Measurements from ENCODE around the gene TSPAN32.
A peak's percentile ranks its signal among the peaks of the same experiment; 100 is the strongest.
"Not testable (repeated sequence)": the region's sequence is repeated elsewhere in the genome, so short reads cannot be mapped to it uniquely, and the experiment has no call there.

The TSPAN32 gene

DNA sequence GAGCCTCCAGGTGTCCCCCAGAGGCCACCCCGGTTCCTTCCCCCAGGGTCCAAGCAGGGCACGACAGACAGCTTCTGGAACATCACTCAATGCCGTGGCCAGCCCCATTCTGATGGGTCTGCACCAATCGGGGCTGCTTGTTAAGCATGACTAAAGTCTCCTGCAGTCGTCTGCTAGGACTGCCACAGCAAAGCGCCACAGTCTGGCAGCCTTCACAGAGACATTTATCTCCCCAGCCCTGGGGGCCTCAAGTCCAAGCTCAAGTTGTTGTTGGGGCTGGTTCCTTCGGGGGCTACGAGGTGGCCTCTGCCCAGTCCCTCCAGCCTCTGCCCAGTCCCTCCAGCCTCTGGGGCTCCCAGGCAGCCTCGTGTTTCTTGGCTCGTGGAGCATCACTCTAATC lies 61.3 kb downstream of the TSPAN32 start:
- no peak for DNase-seq

DNA sequence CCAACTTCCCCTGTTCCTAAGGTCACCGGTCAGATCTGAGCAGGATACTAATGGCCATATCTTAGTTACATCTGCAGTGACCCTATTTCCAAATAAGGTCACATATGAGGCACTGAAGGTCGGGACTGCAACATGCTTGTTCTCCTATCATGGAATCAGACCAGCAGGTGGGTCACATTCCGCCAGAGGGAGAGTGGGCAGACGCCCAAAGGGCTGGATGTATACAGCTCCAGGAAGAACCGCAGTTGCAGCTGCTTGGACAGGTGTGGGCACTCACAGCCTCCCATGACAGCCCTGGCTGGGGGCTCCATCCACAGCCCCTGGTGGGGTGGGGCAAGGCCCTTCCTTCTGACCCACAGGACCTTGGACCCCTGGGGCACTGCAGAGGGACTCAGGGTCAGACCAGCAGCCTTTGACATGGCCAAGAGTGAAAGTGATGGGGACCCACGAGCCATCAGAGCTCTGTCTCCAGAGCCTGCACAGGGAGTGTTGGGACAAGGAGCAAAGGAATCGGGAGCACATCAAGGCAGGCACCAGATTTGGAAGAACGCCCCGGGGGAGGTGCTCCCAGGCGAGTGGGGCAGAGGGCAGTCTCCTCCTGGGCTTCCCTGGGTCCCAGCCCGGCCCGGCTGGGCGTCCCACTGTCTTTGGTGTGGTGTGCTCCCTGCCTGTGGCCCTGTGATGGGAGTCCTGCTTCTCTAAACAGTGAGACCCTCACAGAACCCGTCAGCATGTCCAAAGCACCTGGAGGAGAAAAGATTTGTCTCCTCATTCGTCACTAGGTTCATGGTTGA lies 62.0 kb downstream of the TSPAN32 start:
- DNase-seq: no peak

DNA sequence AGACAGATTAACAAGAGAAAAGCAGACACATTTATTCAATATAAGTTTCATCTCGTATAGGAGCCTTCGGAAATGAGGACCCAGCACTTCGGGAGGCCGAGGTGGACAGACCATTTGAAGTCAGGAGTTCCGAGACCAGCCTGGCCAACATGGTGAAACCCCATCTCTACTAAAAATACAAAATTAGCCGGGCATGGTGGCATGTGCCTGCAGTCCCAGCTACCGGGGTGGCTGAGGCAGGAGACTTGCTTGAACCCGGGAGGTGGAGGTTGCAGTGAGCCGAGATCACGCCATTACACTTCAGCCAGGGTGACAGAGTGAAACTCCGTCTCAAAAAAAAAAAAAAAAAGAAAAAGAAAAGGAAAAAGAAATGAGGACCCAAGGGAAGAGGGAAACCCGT lies 62.6 kb downstream of the TSPAN32 start:
- not testable (repeated sequence) for DNase-seq

DNA sequence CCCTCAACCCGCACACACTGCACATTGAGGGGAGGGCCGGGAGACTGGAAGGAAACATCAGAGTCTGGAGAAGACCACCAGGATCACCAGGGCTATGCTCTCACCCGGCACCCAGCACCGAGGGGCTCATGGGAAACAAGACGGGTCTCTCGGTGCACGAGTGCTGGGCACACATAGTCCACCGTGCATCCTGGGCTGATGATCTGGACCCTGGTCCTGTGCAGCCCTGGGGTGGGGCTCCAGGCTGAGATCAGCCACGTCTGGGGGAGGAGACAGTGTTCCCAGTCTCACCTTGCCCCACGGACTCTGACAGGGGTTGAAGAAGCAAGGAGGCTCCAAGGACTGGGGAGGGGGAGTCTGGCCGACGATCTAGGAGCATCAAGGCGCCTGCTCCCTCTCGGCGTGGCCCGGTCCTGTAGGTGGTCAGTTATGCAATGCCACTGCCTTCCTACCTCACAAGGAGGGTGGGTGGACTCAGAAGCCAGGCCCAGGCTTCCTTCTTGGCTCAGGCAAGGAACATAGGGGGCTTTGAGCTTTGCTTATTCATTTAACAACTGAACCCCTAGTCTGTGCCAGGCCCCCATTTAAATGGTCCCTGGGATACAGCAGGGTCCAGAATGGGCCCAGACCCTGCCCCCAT lies 63.9 kb downstream of the TSPAN32 start:
- DNase-seq: peak in 1 of 51 donors; percentile 55

DNA sequence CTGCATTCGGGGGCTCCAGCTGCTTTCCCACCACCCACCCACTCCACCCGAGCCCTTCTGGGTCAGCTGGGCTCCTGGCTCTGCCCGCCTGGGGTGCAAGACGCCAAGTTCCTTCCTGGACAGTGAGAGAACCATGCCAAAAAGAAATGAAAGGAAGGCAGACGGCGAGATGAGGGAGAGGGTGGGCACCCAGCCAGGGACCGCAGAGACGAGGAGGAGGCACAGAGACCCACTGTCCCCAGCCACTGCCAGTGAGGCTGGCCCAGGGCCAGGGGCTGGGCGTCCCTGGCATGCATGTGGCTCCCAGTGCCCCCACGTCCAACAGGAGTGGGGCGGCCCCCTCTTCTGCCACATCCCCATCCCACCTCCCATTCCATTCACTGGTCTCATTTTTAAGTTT lies 64.5 kb downstream of the TSPAN32 start:
- DNase-seq: peak in 39 of 51 donors; percentile 25 to 83 (median 64)

DNA sequence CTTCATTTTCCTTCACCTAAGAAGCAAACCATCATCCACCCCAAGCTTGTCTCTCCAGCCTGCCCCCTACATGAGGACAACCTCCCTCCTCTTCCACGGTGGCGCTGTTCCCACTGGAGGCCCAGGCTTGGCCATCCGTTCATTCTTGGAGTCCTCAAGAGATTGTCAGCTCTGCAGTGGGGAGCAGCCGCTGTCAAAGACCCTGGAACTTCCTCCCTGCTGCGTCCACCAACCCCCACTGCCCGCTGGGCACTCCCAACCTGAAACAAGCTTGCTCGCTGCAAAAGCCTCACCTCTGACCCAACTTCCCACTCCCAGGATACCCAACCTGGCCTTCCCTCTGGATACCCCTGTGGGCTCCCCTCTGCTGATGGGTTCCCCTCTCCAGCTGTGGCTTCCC lies 64.9 kb downstream of the TSPAN32 start:
- DNase-seq: peak in 13 of 51 donors; percentile 30 to 73 (median 55)

DNA sequence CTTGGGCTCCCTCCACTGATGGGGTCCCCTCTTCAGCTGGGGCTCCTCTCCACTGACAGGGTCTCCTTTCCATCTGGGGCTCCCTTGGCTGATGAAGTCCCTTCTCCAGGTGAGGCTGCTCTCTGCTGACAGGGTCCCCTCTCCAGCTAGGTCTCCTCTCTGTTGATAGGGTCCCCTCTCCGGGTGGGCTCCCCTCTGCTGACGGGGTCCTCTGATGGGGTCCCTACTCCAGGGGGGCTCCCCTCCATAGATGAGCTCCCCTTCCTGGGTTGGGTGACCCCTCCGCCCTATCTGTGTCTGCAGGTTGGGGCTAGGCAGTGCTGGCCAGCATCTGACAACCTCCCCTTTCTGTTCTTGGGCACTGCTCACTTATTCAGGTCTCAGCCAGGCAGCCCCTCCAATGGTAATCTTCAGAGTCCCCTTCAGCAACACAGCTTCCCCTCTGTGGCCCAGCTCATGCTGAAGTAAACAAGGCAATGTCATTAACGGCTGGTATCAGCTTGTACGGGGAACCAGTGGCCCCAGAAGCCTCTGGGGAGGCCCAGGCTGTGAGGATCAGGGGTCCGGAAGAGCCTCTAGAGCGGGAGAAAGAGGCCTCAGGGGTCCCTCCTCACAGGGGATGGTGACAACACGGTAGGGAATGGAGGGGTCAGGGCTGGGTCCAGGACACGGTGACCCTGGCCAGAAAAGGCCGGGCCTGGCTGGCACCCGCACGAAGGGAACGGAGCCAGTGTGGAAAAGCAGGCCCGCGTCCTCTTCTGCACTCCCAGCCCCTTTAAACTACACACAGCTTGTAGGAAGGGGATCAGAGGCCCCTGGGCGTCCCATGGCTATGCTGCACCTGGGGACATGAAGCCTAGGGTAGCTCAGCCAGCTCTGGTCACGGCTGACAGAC lies 65.7 kb downstream of the TSPAN32 start:
- DNase-seq: no peak

Measured in hypothalamus (tissue), 51 donors.